GM12801 (cell line): ENCODE data around the gene PALLD.

ENCODE experiments used
- TF ChIP-seq, protein P1 (sequence below): IDR thresholded peaks from one replicate; pipeline ENCODE4 v1.5.1; 2011; ENCODE audit warnings: control low read depth; ENCODE audit not compliant: insufficient read length; ENCODE audit errors: extremely low read depth

The PALLD gene

DNA sequence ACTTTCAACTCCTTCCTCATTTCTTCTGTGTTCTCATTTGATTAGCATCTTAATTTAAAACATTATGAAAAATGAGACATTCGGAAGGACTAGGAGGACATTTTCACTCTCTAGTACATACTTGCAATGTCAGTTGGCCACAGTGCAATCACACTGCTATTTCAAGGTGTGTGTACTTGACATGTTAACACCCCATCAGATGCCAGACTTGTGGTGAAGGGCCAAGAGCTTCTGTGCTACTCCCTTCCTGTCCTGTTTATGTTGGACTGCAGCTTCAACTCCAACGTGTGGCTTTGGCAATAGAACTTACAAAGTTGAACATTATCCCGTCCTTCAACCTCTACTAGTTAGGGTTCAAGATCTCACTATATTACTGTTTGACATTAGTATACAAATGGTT, 221.0 kb downstream of the PALLD start:
- TF ChIP-seq, protein P1, sequence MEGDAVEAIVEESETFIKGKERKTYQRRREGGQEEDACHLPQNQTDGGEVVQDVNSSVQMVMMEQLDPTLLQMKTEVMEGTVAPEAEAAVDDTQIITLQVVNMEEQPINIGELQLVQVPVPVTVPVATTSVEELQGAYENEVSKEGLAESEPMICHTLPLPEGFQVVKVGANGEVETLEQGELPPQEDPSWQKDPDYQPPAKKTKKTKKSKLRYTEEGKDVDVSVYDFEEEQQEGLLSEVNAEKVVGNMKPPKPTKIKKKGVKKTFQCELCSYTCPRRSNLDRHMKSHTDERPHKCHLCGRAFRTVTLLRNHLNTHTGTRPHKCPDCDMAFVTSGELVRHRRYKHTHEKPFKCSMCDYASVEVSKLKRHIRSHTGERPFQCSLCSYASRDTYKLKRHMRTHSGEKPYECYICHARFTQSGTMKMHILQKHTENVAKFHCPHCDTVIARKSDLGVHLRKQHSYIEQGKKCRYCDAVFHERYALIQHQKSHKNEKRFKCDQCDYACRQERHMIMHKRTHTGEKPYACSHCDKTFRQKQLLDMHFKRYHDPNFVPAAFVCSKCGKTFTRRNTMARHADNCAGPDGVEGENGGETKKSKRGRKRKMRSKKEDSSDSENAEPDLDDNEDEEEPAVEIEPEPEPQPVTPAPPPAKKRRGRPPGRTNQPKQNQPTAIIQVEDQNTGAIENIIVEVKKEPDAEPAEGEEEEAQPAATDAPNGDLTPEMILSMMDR = no peak

DNA sequence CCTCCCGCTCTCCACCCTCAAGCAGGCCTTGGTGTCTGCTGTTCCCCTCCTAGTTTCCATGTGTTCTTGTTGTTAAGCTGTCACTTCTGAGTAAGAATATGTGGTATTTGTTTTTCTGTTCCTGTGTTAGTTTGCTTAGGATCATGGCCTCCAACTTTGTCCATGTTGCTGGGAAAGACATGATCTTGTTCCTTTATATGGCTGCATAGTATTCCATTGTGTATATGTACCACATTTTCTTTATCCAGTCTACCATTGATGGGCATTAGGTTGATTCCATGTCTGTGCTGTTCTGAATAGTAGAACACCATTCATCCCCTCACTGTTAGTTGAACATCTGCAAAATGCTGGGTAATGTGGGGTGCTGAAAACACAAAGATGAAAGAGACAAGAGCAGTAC, 222.9 kb downstream of the PALLD start:
- TF ChIP-seq, protein P1 = no peak

DNA sequence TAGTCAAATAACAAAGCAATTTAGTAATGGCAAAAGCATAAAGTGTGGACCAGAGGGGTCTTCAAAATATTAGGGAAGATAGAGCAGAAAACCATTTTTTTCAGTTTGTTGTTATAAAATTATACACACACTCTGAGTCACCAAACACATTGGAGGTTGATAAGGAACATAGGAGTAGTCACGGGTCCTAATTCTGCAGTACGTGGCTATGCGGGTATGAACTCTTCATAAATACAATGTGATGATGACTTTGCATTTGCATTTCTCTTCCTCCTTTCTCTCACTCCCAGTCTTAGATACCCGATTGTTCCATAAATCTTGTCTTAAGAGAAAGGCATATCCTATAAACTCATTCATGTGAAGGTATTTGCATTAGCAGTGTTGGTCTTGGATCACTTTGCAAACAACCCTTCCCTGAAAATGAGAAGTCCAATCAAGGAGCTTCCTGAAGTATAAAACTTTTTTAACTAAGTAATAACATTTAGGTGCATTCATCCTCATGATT, 223.6 kb downstream of the PALLD start:
- TF ChIP-seq, protein P1 = no peak

DNA sequence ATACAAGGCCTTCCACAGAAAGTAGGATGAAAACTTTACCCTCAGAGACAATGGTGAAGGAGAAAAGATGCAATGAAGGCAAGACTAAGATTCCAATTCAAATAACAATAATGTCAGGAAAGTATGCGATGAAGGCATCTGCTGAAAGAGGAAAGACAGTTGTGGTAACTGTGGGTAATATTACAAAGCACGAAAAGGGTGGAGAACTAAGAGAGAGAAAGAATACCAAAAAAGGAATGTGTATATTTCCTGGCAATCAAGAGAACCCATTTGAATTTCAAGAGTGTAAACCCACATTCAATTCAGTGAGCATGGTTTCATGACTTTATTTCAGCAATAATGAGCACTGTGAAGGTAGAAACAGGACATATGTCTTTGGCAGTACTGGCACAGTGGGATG, 225.5 kb downstream of the PALLD start:
- TF ChIP-seq, protein P1 = no peak

DNA sequence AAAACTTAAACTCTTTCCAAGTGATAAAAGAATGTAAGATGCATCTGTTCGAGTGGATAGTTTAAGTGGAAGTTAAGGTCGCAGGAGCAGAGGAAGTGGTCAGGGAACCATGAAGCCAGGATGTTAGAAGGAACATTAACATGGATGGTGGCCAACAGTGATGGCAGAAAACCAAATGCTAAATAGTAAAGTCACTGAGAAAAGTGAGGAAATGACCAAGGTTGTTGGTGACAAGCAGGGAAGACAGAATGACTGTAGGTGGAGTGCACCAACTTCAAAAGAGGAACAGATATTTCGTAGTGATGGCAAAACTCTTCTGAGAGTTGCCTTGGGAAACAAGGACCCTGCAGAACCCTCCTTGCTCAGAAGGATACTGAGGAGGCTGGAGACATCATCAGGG, 226.2 kb downstream of the PALLD start:
- TF ChIP-seq, protein P1 = no peak

DNA sequence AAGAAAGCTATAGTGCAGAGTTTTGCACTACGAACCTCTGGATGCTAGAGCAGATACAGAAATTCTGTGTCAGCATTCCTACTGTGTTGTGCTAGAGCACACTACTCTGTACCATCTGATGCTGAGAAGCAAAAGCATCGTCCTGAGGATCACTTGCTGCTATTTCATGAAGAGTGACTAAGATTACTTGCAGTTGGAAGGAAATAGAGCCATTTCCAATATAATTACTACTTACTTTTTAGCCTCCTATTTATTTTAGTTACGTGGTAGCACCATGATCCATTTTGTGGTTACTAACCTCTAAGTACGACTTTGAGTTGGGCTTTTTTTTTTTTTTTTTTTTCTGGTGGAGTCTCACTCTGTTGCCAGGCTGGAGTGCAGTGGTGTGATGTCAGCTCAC, 226.7 kb downstream of the PALLD start:
- TF ChIP-seq, protein P1 = no peak

DNA sequence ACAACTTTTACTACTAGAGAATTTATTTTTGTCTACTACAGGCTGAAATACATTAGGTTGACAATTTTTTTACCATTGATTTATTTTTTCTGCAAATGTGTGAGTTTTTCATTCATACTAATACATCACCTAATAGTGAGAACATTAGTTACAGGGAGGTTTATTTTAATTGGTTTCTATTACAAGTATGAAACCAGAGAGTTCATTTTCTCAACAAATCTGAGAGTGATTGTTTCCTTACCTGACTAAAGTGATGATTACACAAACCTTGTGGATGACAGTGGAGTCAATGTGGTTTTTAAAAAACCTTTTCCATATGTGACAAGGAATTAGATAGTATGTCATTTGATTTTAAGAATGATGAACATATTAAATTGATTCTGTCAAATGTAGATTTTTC, 227.4 kb downstream of the PALLD start:
- TF ChIP-seq, protein P1 = no peak
